ENCODE data around the gene TMEM212.
A peak's percentile ranks its signal among the peaks of the same experiment; 100 is the strongest.

Gene TMEM212

DNA sequence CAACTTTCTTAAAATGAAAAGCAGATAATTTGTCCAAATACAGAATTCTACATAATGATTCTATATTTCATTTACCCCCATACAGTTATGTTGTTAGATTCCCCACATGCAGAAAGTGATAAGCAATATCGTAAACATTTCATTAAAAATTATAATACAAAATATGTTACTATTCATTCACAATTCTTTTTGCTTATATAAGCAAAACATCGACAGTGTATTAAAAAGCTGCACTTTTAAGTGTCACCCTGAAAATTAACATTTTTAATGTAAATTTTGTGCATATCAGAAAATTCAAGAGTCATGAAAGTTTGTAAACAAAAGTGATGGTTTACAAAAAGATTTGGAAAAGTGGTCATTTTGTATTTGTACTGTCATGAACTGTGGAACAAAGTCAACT is 19.2 kb downstream of the TMEM212 start:
- no peak for DNase-seq

DNA sequence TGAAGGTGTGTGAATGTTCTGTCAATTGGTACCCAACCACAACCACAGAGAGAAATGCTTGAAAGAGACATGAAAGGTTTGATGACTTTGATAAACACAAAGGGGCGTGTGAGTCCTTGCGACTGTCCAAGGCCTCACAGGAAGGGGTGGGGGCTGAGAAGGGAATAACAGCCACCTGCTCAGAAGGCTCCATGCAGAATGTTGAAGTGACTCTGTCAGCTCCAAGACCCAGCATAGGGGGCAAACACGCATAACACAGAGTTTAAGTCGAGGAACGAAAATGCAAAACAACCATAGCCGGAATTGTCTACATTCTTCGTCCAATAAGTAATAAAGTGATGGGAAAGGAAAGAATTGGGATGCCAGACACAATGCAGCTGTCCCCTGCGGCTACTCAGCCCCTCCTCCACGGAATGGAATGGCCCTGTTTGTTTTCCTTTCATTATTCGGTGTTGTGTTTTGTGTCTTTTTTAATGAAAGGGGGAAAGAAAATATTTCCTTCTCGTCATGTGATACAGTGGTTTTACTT is 19.9 kb downstream of the TMEM212 start:
- no peak for DNase-seq

- no peak for DNase-seq
These were observed 20.8 kb downstream of the TMEM212 start for GRCh38 chr3:171863920-171864319.

DNA sequence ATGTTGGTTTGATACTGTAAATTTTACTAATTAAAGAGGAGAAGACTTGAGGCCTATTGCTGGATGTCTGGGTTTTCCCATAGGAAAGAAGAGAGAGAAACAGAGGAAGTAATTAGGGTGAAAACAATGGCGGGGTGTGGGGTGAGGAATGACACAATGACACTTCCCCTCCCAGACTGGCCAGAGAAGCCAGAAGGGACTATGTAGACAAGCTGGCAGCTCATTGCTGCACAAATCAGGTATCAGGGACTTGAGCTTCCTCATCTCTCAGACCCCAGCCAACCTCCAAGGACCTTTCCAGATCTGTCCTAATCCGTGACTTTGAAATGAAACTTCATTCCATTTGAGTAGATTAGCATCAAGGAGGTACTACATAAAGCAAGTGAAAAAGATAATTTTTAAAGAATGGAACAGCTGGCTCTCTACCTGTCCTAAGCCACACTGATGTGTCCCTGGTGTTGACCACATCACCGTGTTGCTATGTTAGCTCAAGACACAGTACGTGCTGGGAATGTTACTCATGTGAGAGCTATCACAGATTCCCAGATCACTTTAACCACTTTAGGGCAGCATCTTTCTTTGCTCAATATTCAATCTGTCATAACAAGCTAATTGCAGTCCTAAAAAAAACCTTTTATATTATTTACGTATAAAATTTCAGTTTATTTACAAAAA is 22.2 kb downstream of the TMEM212 start:
- no peak for DNase-seq

DNA sequence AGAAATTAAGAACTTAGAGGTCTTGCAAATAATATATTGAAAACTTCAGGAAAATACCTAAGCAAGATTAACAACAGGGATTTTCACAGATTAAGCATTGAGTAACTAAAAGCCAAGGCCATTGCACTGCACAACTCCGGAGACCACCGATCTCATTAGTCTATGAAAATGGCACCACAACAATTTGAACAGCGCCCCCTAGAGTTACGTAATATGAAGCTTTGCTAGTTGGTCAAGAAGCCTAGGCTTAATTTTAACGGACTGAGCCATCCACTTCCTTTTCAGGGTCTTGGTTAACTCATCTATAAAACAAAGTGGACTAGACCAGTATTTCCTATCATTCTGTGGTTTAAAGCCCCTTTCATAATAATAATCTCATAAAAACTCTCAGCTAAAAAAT is 24.8 kb downstream of the TMEM212 start:
- no peak for DNase-seq

GRCh38 chr3:171871392-171872274 is 28.5 kb downstream of the TMEM212 start:
- DNase-seq, result no peak

GRCh38 chr3:171873580-171873979 is 30.4 kb downstream of the TMEM212 start:
- DNase-seq, result no peak

GRCh38 chr3:171874251-171874681 is 31.1 kb downstream of the TMEM212 start:
- DNase-seq, result no peak

DNA sequence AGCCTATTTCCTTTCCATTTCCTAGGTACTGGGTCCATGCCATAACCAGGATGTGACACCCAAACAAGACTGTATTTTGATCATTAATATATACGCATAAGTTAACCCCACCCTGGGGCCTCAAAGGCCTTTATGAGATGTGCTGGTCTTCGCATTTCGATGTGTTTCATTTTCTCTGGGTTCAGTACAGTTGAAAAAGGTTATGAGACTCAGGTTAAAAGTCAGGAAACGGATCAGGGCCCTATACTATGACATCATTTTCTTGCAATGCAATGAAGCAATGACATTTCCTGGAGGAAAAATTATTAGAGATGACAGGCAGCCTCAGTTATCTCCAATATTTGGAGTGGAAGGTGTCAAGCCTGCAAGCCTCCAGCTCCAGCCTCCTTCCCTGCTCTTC is 31.7 kb downstream of the TMEM212 start:
- no peak for DNase-seq

DNA sequence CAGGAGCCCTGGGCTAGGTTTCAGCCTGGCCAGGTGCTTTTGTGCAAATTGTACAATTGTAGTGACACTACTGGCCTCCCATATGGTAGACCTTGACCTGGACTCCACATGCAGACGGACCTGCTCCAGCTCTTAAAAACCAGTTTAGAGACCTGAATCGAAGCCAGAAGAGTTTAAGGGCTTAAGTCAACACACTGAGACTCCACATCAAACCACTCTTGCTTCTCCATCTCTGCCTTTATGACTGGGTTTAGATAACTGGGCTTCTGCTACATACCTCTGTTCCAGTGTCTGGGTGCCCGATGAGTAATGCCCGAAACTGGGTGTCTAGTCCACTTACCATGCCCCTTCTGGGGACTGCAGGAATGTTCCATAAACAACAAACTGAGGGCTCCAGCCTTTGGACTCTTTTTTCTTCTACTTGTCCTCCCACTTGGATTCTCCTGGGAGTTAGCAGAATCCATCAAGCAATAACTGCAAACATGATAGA is 32.8 kb downstream of the TMEM212 start:
- DNase-seq, result no peak

DNA sequence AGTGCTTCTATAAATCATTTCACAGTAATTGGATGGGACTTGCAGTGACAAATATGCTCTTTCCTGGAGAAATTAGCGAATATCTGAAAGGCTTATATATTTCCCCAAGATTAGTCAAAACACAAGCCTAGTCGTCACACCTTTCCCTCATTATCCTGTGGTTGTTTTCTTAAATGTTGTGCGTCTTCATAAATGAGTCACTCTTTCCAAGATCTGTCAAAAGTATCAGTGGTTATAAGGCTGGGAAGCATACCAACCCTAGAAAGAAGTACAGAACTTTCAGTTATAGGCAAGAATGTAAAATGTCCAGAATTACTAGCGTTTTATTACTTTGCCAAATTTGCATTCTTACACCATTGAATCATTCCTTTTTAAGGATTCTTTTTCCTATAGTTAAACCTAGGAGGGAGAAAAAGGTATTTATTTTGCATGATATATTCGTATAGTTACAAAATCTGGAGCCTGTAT is 33.6 kb downstream of the TMEM212 start:
- no peak for DNase-seq

DNA sequence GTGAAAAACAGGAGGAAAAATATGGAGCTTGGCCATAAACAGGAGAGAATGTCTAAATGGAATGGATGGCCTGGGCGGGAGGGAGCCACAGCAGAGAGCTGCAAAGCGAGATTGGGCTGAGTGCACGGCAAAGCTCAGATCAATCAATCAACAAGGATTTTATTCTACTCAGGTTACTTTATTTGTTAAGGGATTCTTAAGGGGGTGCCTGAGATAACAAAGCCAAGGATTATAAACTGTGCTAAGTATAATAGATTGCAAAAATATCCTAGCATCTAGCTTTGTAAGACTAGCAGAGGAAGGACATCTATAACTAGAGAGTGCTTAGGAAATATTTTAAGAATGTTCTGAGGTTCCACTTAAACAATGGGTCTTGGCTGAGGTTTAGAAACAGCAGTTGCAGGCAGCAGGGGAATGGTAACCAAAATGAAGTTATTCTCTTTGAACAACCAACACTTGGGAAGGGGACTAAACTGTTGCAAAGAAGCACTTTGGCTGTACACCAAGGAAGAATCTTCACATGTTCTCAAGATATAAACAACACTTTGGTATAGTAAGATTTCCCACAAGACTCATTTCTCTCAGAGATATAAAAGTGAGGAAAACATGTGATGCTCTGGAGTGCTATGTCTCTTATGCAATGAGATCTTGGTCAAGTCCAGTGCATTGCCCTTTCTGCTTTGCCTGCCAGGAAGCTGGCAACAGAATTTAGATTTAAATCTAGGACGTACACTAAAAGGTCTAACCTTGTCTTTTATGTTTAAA is 35.5 kb downstream of the TMEM212 start:
- no peak for DNase-seq

DNA sequence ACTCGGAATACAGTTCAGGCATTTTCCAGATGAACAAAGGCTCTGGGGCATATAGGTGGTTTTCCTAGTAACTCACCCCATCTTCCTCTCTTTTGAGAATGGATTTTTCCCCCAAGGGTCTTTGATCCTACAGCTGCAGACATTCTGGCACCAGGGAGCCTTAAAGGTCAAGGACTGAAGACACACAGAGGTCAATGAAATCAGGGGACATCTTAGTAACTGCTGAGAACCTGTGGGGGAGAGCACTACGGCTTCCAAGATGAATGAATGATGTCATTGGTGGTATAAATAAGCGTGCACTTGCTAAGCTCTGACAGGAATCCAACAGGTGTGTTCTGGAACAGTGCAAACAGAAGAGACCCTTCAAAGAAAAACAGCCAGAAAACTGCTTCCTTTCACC is 36.3 kb downstream of the TMEM212 start:
- DNase-seq, result no peak

DNA sequence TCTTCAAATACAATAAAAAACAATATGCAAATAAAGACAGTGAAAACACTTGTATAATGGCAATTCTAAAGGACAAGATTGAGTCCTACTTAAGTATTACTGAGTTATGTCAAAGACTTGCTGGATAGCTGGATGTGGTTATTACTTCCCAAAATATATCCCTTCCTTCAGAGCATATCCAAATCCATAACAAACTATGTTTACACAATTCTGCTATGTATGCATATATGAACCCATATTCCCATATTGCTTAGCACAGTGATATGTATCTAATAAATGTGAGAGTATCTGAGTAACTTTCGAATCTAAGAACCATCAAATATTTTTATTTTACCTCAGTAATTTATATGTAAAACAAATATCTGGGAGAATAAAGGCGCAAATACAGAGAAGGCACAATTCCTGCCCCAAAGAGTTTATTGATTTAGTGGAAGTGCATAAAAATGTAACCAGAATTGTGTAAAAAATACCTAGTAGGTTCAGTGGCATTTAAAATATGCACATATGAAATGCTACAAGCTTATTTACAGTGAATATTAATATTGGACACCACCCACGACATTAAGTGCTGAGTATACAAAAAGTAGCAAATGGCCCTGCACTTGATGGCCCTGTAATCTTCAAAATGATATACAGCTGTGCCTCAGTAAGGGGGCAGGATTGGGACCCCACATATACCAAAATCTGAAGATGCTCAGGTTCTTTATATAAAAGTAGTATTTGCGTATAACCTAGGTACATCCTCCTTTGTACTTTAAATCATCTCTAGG is 37.1 kb downstream of the TMEM212 start:
- DNase-seq, result no peak

DNA sequence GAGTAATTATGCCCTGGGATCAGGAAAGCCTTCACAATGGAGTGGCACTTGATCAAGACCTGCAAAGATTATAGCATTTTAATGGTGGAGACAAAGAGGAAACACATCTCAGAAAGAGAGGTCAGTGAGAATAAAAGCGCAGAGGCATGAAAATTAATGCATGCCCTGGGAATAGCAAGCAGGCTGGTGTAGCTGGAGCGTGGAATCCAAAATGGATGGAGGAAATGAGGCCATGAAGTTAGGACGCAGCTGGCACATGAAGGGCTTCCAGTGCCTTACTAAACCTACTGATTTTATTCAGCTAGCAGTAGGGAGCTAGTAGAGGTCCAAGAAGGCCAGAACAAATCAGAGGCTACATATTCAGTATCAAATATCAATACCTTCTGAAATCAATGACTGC is 38.1 kb downstream of the TMEM212 start:
- DNase-seq, result no peak

- DNase-seq, result no peak
These were observed 40.2 kb downstream of the TMEM212 start for GRCh38 chr3:171883257-171883892.

- no peak for DNase-seq
These were observed 40.7 kb downstream of the TMEM212 start for GRCh38 chr3:171883893-171884279.

DNA sequence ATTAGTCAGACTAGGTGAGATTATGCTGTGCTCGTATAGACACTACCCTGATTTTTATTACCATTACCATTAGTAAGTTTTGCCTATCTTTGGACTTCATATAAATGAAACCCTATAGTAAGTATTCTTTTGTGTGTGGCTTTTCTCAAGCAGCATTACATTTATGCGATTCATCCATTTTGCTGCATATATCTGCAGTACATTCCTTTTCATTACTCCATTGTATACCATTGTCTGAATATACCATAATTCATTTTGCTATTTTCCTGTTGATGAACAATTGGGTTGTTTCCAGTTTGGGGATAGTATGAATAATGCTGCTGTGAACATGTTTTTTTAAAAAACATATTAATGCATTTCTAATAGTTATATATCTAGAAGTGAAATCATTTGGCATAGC is 45.3 kb downstream of the TMEM212 start:
- no peak for DNase-seq

DNA sequence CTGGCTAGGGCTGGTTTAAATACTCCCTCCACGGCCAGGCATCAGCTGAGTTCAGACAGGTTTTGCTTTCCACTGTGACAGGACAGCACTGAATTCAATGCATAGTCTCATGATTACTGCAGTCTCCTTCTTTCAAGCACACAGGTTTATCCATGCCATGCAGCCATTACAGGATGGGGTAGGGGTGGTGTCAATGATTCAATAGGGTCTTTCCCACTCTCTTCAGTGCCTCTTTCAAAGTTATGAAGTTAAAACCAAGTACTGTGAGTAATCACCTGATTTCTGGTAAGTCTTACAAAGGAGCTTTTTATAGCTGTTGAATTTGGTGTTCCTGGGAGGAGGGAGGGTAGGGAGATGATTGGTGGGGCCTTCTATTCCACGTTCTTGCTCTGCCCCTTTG is 47.2 kb downstream of the TMEM212 start:
- DNase-seq, result no peak

DNA sequence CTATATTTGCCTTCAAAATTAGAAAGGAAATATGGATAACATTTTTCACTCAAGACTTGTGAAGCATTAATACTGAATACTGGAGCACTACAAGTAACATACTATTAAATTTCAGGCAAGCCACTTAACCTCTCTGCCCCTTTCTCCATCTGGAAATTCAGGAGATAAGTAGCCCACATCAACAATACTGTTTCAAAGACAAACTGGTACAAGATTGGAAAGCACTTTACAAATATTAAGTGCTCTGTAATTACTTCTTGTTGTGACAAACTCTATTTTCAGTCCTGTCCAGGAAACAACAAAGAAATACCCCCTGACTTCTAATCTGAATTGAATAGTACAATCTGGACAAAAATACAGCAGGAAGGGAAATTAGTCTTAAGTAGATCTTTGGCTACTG is 49.3 kb downstream of the TMEM212 start:
- DNase-seq, result peak; percentile 52

GRCh38 chr3:171895291-171895690 is 52.1 kb downstream of the TMEM212 start:
- DNase-seq, result no peak

DNA sequence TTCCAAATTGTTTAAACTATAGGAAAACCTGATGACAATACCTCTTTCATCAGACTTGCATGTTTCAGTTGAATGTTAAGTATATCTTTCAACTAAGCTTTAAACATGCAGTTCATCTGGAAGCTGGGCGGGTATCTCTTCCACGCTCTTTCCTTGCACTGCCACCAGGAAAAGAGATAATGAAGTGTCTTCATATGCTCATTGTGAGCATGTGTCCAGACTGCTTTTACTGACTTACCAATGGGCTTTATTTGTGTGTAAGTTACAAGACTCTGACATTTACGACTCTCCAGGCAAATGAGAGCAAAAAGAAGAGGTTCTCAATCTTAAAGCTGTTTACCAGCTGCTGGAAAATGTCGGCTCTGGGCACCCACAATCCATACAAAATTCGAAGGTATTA is 52.8 kb downstream of the TMEM212 start:
- DNase-seq, result no peak

Data from NCI-H524 treated with DMSO at 0.1 percent for 48 hours (cell line).